ENCODE measurements around the gene PIK3C2B. TPM values are rescaled to one million over a fixed set of nuclear protein-coding genes. Genes with fewer than 3 reads are reported as not detected.

Gene PIK3C2B
- total RNA-seq, 3 donors from 2014 or later (not counting 1 experiment from before 2014, with no cell fraction given), result 18.1 to 34.8 (median 29.5) TPM

GRCh38 chr1:204449678-204450280, 44.8 kb downstream of the PIK3C2B start:
- H3K9me3 ChIP-seq (ENCODE audit: control insufficient read depth, insufficient read depth, low read length), result no peaks in the 10 kb centered on the region
- intact Hi-C loops (cut with micrococcal nuclease), result no loop called here
- Mint-ChIP-seq H3K4me1 (peaks cover 14 to 15% of the 10 kb centered on the region in 2 donors), H3K36me3 (peaks cover under 1% of the 10 kb centered on the region), H3K27ac (peak overlapping the region in 1 of 2 donors; percentile 86), H3K9me3 (no peaks in the 10 kb centered on the region), H3K27me3 (ENCODE audit: low read depth in 2 of 2) (no peaks in the 10 kb centered on the region), H3K4me3 (no peak overlapping the region)
- H3K4me3 ChIP-seq (ENCODE audit: low read length), result no peak overlapping the region
- H3K27me3 ChIP-seq (ENCODE audit: control insufficient read depth, insufficient read depth, low read length), result no peaks in the 10 kb centered on the region
- WGBS (ENCODE audit: insufficient coverage), result 89% methylated on average over 8 of the region's 8 CpGs
- H3K36me3 ChIP-seq (ENCODE audit: control insufficient read depth, insufficient read depth, low read length), result peaks cover 5% of the 10 kb centered on the region
- no peak for ATAC-seq
- H3K4me1 ChIP-seq (ENCODE audit: control insufficient read depth, insufficient read depth, low read length), result peaks cover 30% of the 10 kb centered on the region
- H3K27ac ChIP-seq (ENCODE audit: low read length), result no peak overlapping the region
- DNase-seq, result no peak
- no peak for TF ChIP-seq CTCF (IDR thresholded peaks at IDR 0.05)

GRCh38 chr1:204448991-204449677, 45.5 kb downstream of the PIK3C2B start:
- Mint-ChIP-seq H3K9me3 (no peaks in the 10 kb centered on the region), H3K4me3 (no peak overlapping the region), H3K4me1 (peaks cover 14 to 15% of the 10 kb centered on the region in 2 donors), H3K27ac (peak overlapping the region in 1 of 2 donors; percentile 86), H3K36me3 (peaks cover 7% of the 10 kb centered on the region), H3K27me3 (ENCODE audit: low read depth in 2 of 2) (no peaks in the 10 kb centered on the region)
- Histone ChIP-seq H3K27me3 (ENCODE audit: control insufficient read depth, insufficient read depth, low read length) (no peaks in the 10 kb centered on the region), H3K36me3 (ENCODE audit: control insufficient read depth, insufficient read depth, low read length) (peaks cover 5% of the 10 kb centered on the region), H3K4me3 (ENCODE audit: low read length) (no peak overlapping the region), H3K9me3 (ENCODE audit: control insufficient read depth, insufficient read depth, low read length) (no peaks in the 10 kb centered on the region), H3K27ac (ENCODE audit: low read length) (no peak overlapping the region), H3K4me1 (ENCODE audit: control insufficient read depth, insufficient read depth, low read length) (peaks cover 30% of the 10 kb centered on the region)
- WGBS (ENCODE audit: insufficient coverage), result 85% methylated on average over 6 of the region's 6 CpGs
- DNase-seq, result no peak
- intact Hi-C loops (cut with micrococcal nuclease), result no loop called here
- no peak for ATAC-seq
- TF ChIP-seq CTCF (IDR thresholded peaks at IDR 0.05), result no peak

GRCh38 chr1:204448344-204448964, 46.2 kb downstream of the PIK3C2B start:
- Mint-ChIP-seq H3K4me3 (no peak overlapping the region), H3K4me1 (peaks cover 13% of the 10 kb centered on the region in 2 donors), H3K9me3 (no peaks in the 10 kb centered on the region)

More at GRCh38 chr1:204448344-204448964, 46.2 kb downstream of the PIK3C2B start:
- peaks cover 12% of the 10 kb centered on the region for H3K36me3 Mint-ChIP-seq
- DNase-seq (no peak), ATAC-seq (no peak)
- Histone ChIP-seq H3K9me3 (ENCODE audit: control insufficient read depth, insufficient read depth, low read length) (no peaks in the 10 kb centered on the region), H3K27me3 (ENCODE audit: control insufficient read depth, insufficient read depth, low read length) (no peaks in the 10 kb centered on the region), H3K4me1 (ENCODE audit: control insufficient read depth, insufficient read depth, low read length) (peaks cover 26% of the 10 kb centered on the region), H3K36me3 (ENCODE audit: control insufficient read depth, insufficient read depth, low read length) (peaks cover 11% of the 10 kb centered on the region), H3K4me3 (ENCODE audit: low read length) (no peak overlapping the region), H3K27ac (ENCODE audit: low read length) (no peak overlapping the region)
- 84% methylated on average over 7 of the region's 7 CpGs for WGBS (ENCODE audit: insufficient coverage)
- H3K27me3 Mint-ChIP-seq (ENCODE audit: low read depth in 2 of 2), result no peaks in the 10 kb centered on the region
- no peak for TF ChIP-seq CTCF (IDR thresholded peaks at IDR 0.05)
- H3K27ac Mint-ChIP-seq, result peak overlapping the region in 1 of 2 donors; percentile 86
- intact Hi-C loops (cut with micrococcal nuclease), result no loop called here

Measured in natural killer cell (primary cell).